Kidney (tissue), 14 donors: ENCODE data around the gene TNS3. TPM values are rescaled to one million over a fixed set of nuclear protein-coding genes. Genes with fewer than 3 reads are reported as not detected.

ENCODE experiments used
- DNase-seq, 5 donors: peaks; one replicate each; pipeline ENCODE4 v3.0.0-alpha.2; 2013 to 2020
- FAIRE-seq: peaks from 2 replicates; lab custom pipeline; 2012; peaks lifted over from hg19 to GRCh38; lab: Jason Lieb, UNC
- H3K27ac ChIP-seq, 2 donors: one replicate each; pipeline ENCODE4 v1.7.0; 2013; ENCODE audit warnings: low read depth in 2 of 2, low read length in 2 of 2, inconsistent platforms in 1 of 2
- H3K27me3 ChIP-seq: one replicate; pipeline ENCODE4 v1.7.1; 2013; ENCODE audit warnings: low read length, inconsistent platforms; ENCODE audit not compliant: control insufficient read depth, insufficient read depth
- H3K36me3 ChIP-seq, 3 donors: one replicate each; pipeline versions ENCODE4 v1.7.0 to v1.7.1; 2013; ENCODE audit warnings: low read length in 3 of 3, control low read depth in 1 of 3, inconsistent platforms in 1 of 3; ENCODE audit not compliant: insufficient read depth in 3 of 3, control insufficient read depth in 2 of 3
- H3K4me1 ChIP-seq, 3 donors: one replicate each; pipeline versions ENCODE4 v1.7.0 to v1.7.1; 2013; ENCODE audit warnings: low read length in 3 of 3, inconsistent platforms in 1 of 3, low read depth in 1 of 3; ENCODE audit not compliant: control insufficient read depth in 2 of 3, insufficient read depth in 2 of 3
- H3K4me3 ChIP-seq, 3 donors: one replicate each; pipeline versions ENCODE4 v1.7.0 to v1.8.1; 2013; ENCODE audit warnings: low read length in 3 of 3, control low read depth in 1 of 3, inconsistent platforms in 1 of 3
- H3K9ac ChIP-seq, 3 donors: one replicate each; pipeline versions ENCODE4 v1.7.0 to v1.7.1; 2013; ENCODE audit warnings: low read length in 3 of 3, control low read depth in 1 of 3, inconsistent platforms in 1 of 3
- H3K9me3 ChIP-seq, 3 donors: one replicate each; pipeline versions ENCODE4 v1.7.0 to v1.7.1; 2013; ENCODE audit warnings: low read length in 3 of 3, control low read depth in 1 of 3, inconsistent platforms in 1 of 3; ENCODE audit not compliant: control insufficient read depth in 2 of 3, insufficient read depth in 1 of 3
- intact Hi-C: fragments of 100-400 bp; cut with DNase I; formaldehyde crosslinking; loops from one replicate; pipeline ENCODE4 v1.11.1; 2022
- polyA plus RNA-seq: library from polyadenylated mRNA; stranded (reverse); fragments of 350-450 nt; fragmentation: Illumina TruSeq; extraction: RNeasy Lipid Tissue Mini Kit (QIAGEN cat#74804); gene quantifications from one replicate; pipeline ENCODE4 v1.2.3, GENCODE V29; 2014; ENCODE audit warnings: low read depth, low replicate concordance; ENCODE audit not compliant: insufficient read depth
- total RNA-seq: library from RNA; stranded (reverse); fragmentation: NEBNext Ultra II Directional; extraction: Animal tissue kit (Norgen Biotek cat#: 25700); gene quantifications from one replicate; pipeline ENCODE4 v1.2.1, GENCODE V29; 2021
- TF ChIP-seq, protein P1 (sequence below): IDR thresholded peaks from 3 replicates; pipeline ENCODE4 v1.5.1; 2012; ENCODE audit warnings: mild to moderate bottlenecking, moderate library complexity, borderline replicate concordance; ENCODE audit not compliant: insufficient read depth; ENCODE audit errors: extremely low read depth
- donor health status: control.
- donor health status: control.
- donor health status: control.
- donor health status: control.
- donor health status: control.
- donor health status: DM: yes; HTN: yes; CAD: no.
- donor health status: Normal renal cell carcinoma (clear cell type).

Gene TNS3
- total and polyA plus RNA-seq, 2 donors from 2014 or later: 38.4 to 198 TPM

DNA sequence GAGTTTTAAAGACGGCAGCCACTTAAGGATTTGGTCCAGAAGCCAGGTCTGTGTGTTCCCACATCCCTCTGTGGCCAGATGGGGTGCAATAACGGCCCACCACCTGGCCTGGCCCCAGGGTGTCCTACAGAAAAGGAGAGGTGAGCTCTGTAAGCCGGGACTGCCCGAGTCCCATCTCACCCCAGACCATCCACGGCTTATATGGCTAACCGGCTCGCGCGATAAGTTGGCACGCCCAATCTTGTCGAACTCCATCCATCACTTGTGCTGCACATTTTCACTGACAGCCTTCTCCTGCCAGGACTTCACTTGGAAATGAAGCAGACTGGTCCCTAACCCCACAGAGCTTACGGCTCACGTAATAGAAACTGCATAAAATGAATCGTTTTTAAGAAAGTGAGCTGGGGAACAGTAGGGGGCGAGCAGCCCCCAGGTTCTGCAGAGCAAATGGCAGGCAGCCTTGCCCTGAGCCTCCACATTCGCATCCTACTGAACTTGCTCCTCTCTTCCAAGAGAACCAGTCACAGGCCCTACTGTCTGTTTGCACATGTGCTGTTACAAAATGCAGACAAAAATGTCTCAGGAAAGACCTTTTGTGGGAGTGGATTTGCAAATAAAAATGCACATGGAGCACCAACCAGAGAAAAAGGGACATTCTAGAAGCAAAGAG is 98.2 kb downstream of the TNS3 start:
- Histone ChIP-seq H3K27me3 (no peaks in the 10 kb centered on the region), H3K9me3 (no peaks in the 10 kb centered on the region), H3K4me3 (no peak overlapping the region), H3K9ac (no peak overlapping the region), H3K36me3 (no peaks in the 10 kb centered on the region), H3K27ac (peak overlapping the region; percentile 20 to 27), H3K4me1 (peaks cover 0 to 57% (median 48%) of the 10 kb centered on the region in 3 donors)
- FAIRE-seq (no peak), DNase-seq (peak in 1 of 5 donors; percentile 60)
- TF ChIP-seq, protein P1, sequence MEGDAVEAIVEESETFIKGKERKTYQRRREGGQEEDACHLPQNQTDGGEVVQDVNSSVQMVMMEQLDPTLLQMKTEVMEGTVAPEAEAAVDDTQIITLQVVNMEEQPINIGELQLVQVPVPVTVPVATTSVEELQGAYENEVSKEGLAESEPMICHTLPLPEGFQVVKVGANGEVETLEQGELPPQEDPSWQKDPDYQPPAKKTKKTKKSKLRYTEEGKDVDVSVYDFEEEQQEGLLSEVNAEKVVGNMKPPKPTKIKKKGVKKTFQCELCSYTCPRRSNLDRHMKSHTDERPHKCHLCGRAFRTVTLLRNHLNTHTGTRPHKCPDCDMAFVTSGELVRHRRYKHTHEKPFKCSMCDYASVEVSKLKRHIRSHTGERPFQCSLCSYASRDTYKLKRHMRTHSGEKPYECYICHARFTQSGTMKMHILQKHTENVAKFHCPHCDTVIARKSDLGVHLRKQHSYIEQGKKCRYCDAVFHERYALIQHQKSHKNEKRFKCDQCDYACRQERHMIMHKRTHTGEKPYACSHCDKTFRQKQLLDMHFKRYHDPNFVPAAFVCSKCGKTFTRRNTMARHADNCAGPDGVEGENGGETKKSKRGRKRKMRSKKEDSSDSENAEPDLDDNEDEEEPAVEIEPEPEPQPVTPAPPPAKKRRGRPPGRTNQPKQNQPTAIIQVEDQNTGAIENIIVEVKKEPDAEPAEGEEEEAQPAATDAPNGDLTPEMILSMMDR: no peak
- intact Hi-C loops: no loop called here

DNA sequence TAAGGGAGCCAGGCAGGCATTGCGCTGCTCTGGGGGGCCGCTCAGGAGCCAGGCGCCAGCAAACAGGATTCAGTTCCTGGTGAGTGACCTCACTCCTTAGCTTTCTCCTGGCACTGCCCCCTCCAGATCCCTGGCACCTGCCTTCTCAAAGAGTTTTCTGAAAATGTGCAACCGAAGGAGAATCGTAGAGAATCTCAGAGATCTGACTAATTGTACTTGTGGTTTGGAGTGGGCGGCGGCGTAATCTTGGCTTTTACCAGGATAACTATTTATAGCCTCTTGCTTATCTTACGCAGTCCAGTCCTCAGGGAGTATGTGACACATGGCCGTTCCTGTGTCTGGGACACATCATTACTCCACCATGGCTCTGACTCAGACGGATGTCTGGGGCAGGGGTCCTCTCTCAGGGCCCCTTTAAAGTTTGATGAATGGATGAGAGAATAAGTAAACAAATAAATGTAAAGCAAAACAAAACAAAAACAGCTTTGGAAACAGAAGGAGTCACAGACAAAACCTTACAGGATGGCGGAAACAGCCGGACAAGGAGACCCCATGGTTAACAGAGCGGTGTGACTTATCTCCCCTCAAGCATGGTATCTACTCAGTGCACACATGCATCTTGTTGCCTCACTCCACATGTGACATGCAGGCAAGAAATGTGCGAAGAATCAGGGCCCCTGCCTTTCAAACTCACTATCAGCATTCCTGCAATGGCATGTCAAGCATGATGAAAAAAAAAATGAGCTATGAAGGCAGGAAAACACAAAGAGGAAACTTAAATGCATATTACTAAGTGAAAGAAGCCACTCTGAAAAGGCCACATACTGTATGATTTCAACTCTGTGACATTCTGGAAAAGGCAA is 99.7 kb downstream of the TNS3 start:
- DNase-seq (peak in 2 of 5 donors; percentile 71 to 78), FAIRE-seq (no peak)
- Histone ChIP-seq H3K9ac (peak overlapping the region in 1 of 3 donors; percentile 55), H3K9me3 (no peaks in the 10 kb centered on the region), H3K4me3 (no peak overlapping the region), H3K4me1 (peaks cover 0 to 58% (median 50%) of the 10 kb centered on the region in 3 donors), H3K27ac (peak overlapping the region; percentile 81 to 92), H3K27me3 (no peaks in the 10 kb centered on the region), H3K36me3 (no peaks in the 10 kb centered on the region)
- TF ChIP-seq, protein P1: no peak
- intact Hi-C loops: no loop called here

DNA sequence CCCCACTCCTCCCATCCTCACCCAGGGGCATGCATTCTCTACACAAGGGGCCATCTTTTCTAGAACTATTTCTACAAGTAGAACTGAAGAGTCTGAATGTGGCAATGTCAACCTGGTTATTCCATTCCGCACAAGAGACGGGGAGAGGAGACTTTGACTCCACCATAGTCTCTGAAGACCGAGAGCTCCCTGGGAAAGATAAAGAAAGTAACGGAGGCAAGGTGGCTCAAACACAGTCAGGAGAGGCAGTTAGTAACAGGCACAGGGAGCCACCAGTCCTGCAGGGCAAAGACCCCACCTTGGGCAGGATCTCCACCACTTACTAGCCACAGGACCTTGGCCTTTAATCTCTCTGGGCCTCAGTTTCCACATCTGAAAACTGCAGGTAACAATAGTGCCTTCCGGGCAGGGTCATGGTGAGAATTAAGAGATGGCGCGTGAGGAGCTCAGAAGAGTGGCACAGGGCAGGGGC is 100.3 kb downstream of the TNS3 start:
- Histone ChIP-seq H3K4me1 (peaks cover 0 to 65% (median 50%) of the 10 kb centered on the region in 3 donors), H3K9me3 (no peaks in the 10 kb centered on the region), H3K27me3 (no peaks in the 10 kb centered on the region), H3K9ac (peak overlapping the region in 1 of 3 donors; percentile 52), H3K27ac (peak overlapping the region; percentile 81 to 92), H3K36me3 (no peaks in the 10 kb centered on the region), H3K4me3 (no peak overlapping the region)
- FAIRE-seq: no peak
- intact Hi-C loops: no loop called here
- TF ChIP-seq, protein P1: no peak
- no peak for DNase-seq
